LNCaP clone FGC (cell line): ENCODE measurements around the gene LTC4S.

Source experiments
- DNase-seq: peaks from one replicate; pipeline ENCODE4 v3.0.0-alpha.2; 2011; ENCODE audit warnings: low read depth
- H3K4me3 ChIP-seq: 2 replicates; pipeline ENCODE4 v1.5.1; 2011; ENCODE audit warnings: mild to moderate bottlenecking, low read depth, low read length, control low read depth
- CTCF ChIP-seq: IDR thresholded peaks from 2 replicates; pipeline ENCODE4 v1.5.1; 2012; ENCODE audit warnings: mild to moderate bottlenecking; ENCODE audit not compliant: control insufficient read depth, insufficient read depth; ENCODE audit errors: extremely low read depth

LTC4S gene

GRCh38 chr5:179769796-179770195 is 24.0 kb upstream of the LTC4S start:
- no peak for DNase-seq
- no peak for TF ChIP-seq CTCF
- no peak overlapping the region for H3K4me3 ChIP-seq

GRCh38 chr5:179771311-179771895 is 22.4 kb upstream of the LTC4S start:
- H3K4me3 ChIP-seq: no peak overlapping the region
- no peak for TF ChIP-seq CTCF
- no peak for DNase-seq

GRCh38 chr5:179772351-179772750 is 21.4 kb upstream of the LTC4S start:
- DNase-seq: no peak
- no peak overlapping the region for H3K4me3 ChIP-seq
- no peak for TF ChIP-seq CTCF

- no peak for DNase-seq
- TF ChIP-seq CTCF: no peak
- no peak overlapping the region for H3K4me3 ChIP-seq
Observed at GRCh38 chr5:179773686-179774040, 20.1 kb upstream of the LTC4S start.

GRCh38 chr5:179774442-179774841 is 19.3 kb upstream of the LTC4S start:
- DNase-seq: no peak
- no peak overlapping the region for H3K4me3 ChIP-seq
- no peak for TF ChIP-seq CTCF

GRCh38 chr5:179776411-179776938 is 17.3 kb upstream of the LTC4S start:
- DNase-seq: no peak
- TF ChIP-seq CTCF: no peak
- H3K4me3 ChIP-seq: no peak overlapping the region

- no peak for TF ChIP-seq CTCF
- H3K4me3 ChIP-seq: no peak overlapping the region
Observed at GRCh38 chr5:179777456-179777855, 16.3 kb upstream of the LTC4S start.

More at GRCh38 chr5:179777456-179777855, 16.3 kb upstream of the LTC4S start:
- no peak for DNase-seq
